ENCODE data around the gene DSCAM. TPM values are rescaled to one million over a fixed set of nuclear protein-coding genes. Genes with fewer than 3 reads are reported as not detected.

Gene DSCAM
- total RNA-seq, 2 experiments from 2014 or later: not detected

- no peak overlapping the region for H3K27ac ChIP-seq (ENCODE audit: low read depth in 1 of 2, low read length in 2 of 2)
- no peak for ATAC-seq (ENCODE audit: poor library complexity)
- ChIA-PET POLR2A (no interaction called here), CTCF (no interaction called here)
- no peak for DNase-seq
- no peak for TF ChIP-seq CTCF (IDR thresholded peaks at IDR 0.05)
- H3K9me3 ChIP-seq (ENCODE audit: control insufficient read depth in 1 of 2, insufficient read depth in 1 of 2, low read length in 2 of 2): peaks cover 0 to 12% of the 10 kb centered on the region in 2 experiments
- H3K4me1 ChIP-seq (ENCODE audit: insufficient read depth, low read length): no peaks in the 10 kb centered on the region
- H3K4me3 ChIP-seq (ENCODE audit: low read length): no peak overlapping the region
- H3K27ac Mint-ChIP-seq: no peak overlapping the region
- H3K4me3 Mint-ChIP-seq: no peak overlapping the region
- no peaks in the 10 kb centered on the region for H3K27me3 ChIP-seq (ENCODE audit: control insufficient read depth in 1 of 2, insufficient read depth in 2 of 2, low read length in 2 of 2)
- H3K4me1 Mint-ChIP-seq (ENCODE audit: low read depth): no peaks in the 10 kb centered on the region
- no peaks in the 10 kb centered on the region for H3K36me3 ChIP-seq (ENCODE audit: insufficient read depth, low read length)
- H3K27me3 Mint-ChIP-seq: peaks cover 5% of the 10 kb centered on the region
- intact Hi-C loops (cut with DNase I, micrococcal nuclease): no loop called here
- H3K9me3 Mint-ChIP-seq: no peaks in the 10 kb centered on the region
- no peaks in the 10 kb centered on the region for H3K36me3 Mint-ChIP-seq (ENCODE audit: low read depth)
Measured at GRCh38 chr21:40730426-40730800, 116.5 kb downstream of the DSCAM start.

GRCh38 chr21:40729761-40730425 is 117.1 kb downstream of the DSCAM start:
- no peak overlapping the region for H3K4me3 ChIP-seq (ENCODE audit: low read length)
- H3K4me1 ChIP-seq (ENCODE audit: insufficient read depth, low read length): no peaks in the 10 kb centered on the region
- DNase-seq (no peak), ATAC-seq (ENCODE audit: poor library complexity) (no peak)
- ChIA-PET CTCF (no interaction called here), POLR2A (no interaction called here)
- TF ChIP-seq CTCF (IDR thresholded peaks at IDR 0.05): no peak
- H3K9me3 Mint-ChIP-seq: no peaks in the 10 kb centered on the region
- no peak overlapping the region for H3K27ac Mint-ChIP-seq
- H3K4me3 Mint-ChIP-seq: no peak overlapping the region
- peaks cover 0 to 12% of the 10 kb centered on the region in 2 experiments for H3K9me3 ChIP-seq (ENCODE audit: control insufficient read depth in 1 of 2, insufficient read depth in 1 of 2, low read length in 2 of 2)
- H3K27ac ChIP-seq (ENCODE audit: low read depth in 1 of 2, low read length in 2 of 2): no peak overlapping the region
- intact Hi-C loops (cut with DNase I, micrococcal nuclease): loop anchor here in 1 of 2 experiments (10.0 kb wide), 1 partner anchor 55 kb away; no protein-coding TSS in a partner anchor
- peaks cover 5% of the 10 kb centered on the region for H3K27me3 Mint-ChIP-seq
- no peaks in the 10 kb centered on the region for H3K36me3 Mint-ChIP-seq (ENCODE audit: low read depth)
- no peaks in the 10 kb centered on the region for H3K27me3 ChIP-seq (ENCODE audit: control insufficient read depth in 1 of 2, insufficient read depth in 2 of 2, low read length in 2 of 2)
- H3K4me1 Mint-ChIP-seq (ENCODE audit: low read depth): no peaks in the 10 kb centered on the region
- H3K36me3 ChIP-seq (ENCODE audit: insufficient read depth, low read length): no peaks in the 10 kb centered on the region

GRCh38 chr21:40723966-40724365 is 123.0 kb downstream of the DSCAM start:
- H3K36me3 ChIP-seq (ENCODE audit: insufficient read depth, low read length): no peaks in the 10 kb centered on the region
- H3K9me3 ChIP-seq (ENCODE audit: control insufficient read depth in 1 of 2, insufficient read depth in 1 of 2, low read length in 2 of 2): peaks cover 0 to 5% of the 10 kb centered on the region in 2 experiments
- no peaks in the 10 kb centered on the region for H3K27me3 Mint-ChIP-seq
- intact Hi-C loops (cut with DNase I, micrococcal nuclease): loop anchor here in 1 of 2 experiments (10.0 kb wide), 1 partner anchor 61 kb away; no protein-coding TSS in a partner anchor
- TF ChIP-seq CTCF (IDR thresholded peaks at IDR 0.05): no peak
- ATAC-seq (ENCODE audit: poor library complexity) (no peak), DNase-seq (no peak)
- H3K4me1 Mint-ChIP-seq (ENCODE audit: low read depth): no peaks in the 10 kb centered on the region
- no peak overlapping the region for H3K27ac ChIP-seq (ENCODE audit: low read depth in 1 of 2, low read length in 2 of 2)
- ChIA-PET POLR2A (no interaction called here), CTCF (no interaction called here)
- no peaks in the 10 kb centered on the region for H3K27me3 ChIP-seq (ENCODE audit: control insufficient read depth in 1 of 2, insufficient read depth in 2 of 2, low read length in 2 of 2)
- no peak overlapping the region for H3K27ac Mint-ChIP-seq
- no peak overlapping the region for H3K4me3 ChIP-seq (ENCODE audit: low read length)
- H3K4me3 Mint-ChIP-seq: no peak overlapping the region
- H3K4me1 ChIP-seq (ENCODE audit: insufficient read depth, low read length): no peaks in the 10 kb centered on the region
- peaks cover 5% of the 10 kb centered on the region for H3K9me3 Mint-ChIP-seq
- H3K36me3 Mint-ChIP-seq (ENCODE audit: low read depth): no peaks in the 10 kb centered on the region
